ENCODE data around the gene PORCN. TPM values are rescaled to one million over a fixed set of nuclear protein-coding genes. Genes with fewer than 3 reads are reported as not detected.

Gene PORCN
- total and polyA plus RNA-seq, 2 of the 13 experiments (the other 11 are each of a cell fraction or from before 2014, with no cell fraction given): 3.9 to 5.8 TPM

DNA sequence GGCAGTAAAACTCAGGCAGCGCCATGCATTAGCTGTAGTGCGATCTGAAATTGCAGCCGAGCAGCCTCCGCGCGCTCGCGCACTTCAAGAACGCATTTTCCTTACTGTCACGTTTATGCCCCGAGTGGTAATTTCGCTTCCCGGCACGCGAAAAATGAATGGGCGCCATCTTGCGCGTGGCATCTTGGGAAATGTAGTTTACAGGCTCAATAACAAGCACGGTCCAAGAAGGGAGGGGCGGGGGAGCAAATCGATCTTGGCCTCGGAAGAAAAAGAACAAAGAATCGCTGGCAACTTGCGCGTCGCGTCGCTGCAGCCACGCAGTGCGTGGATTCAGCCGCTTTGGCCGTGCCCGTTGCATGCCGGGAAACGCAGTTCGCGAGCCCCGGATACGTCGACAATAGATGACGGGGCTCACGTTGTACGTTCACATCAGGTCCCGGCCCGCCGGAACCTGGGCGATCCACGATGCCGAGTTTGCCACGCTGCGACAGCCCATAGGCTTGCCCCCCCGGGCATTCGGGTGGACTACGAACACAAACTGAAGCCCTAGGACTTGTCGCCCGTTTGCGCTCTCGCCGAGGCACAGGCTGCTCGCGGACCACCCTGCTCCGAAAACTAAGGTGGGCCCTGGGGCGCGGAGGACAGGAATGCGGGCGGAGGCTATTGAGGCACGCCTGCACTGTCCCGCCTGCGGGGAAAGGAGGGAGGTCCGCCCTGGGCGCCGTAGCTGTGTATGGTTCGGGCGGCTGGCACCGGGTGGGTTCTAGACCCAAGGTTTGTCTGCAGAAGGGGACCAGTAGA, 32.8 kb upstream of the PORCN start, which contains the start of gene FTSJ1 (continued):
- TF ChIP-seq, protein P1, sequence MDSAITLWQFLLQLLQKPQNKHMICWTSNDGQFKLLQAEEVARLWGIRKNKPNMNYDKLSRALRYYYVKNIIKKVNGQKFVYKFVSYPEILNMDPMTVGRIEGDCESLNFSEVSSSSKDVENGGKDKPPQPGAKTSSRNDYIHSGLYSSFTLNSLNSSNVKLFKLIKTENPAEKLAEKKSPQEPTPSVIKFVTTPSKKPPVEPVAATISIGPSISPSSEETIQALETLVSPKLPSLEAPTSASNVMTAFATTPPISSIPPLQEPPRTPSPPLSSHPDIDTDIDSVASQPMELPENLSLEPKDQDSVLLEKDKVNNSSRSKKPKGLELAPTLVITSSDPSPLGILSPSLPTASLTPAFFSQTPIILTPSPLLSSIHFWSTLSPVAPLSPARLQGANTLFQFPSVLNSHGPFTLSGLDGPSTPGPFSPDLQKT (CRISPR knock-in tag; IDR thresholded peaks at IDR 0.05; ENCODE audit: borderline replicate concordance): no peak
- TF ChIP-seq AHDC1 (CRISPR knock-in tag; IDR thresholded peaks at IDR 0.05; ENCODE audit: borderline replicate concordance): no peak
- TF ChIP-seq, protein P2, sequence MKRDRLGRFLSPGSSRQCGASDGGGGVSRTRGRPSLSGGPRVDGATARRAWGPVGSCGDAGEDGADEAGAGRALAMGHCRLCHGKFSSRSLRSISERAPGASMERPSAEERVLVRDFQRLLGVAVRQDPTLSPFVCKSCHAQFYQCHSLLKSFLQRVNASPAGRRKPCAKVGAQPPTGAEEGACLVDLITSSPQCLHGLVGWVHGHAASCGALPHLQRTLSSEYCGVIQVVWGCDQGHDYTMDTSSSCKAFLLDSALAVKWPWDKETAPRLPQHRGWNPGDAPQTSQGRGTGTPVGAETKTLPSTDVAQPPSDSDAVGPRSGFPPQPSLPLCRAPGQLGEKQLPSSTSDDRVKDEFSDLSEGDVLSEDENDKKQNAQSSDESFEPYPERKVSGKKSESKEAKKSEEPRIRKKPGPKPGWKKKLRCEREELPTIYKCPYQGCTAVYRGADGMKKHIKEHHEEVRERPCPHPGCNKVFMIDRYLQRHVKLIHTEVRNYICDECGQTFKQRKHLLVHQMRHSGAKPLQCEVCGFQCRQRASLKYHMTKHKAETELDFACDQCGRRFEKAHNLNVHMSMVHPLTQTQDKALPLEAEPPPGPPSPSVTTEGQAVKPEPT (CRISPR knock-in tag; IDR thresholded peaks at IDR 0.05; ENCODE audit: low read depth): no peak
- TF ChIP-seq GTF2F1 (IDR thresholded peaks at IDR 0.05; ENCODE audit: low read length): no peak
- no peak for TF ChIP-seq HNRNPH1 (optimal IDR thresholded peaks at IDR 0.05; ENCODE audit: low read depth, low read length)
- TF ChIP-seq ZNF713 (CRISPR knock-in tag; IDR thresholded peaks at IDR 0.05): no peak
- no peak for TF ChIP-seq GTF3A (CRISPR knock-in tag; conservative IDR thresholded peaks at IDR 0.05)
- peak; percentile 62; the same call in 1 of the 2 replicates for TF ChIP-seq NR0B2 (CRISPR knock-in tag; IDR thresholded peaks at IDR 0.05)
- TF ChIP-seq ZNF747 (CRISPR knock-in tag; IDR thresholded peaks at IDR 0.05; ENCODE audit: borderline replicate concordance): 0 out of 2 replicates have a peak, but pooled peaks have one; percentile 24
- no peak for TF ChIP-seq ZNF256 (CRISPR knock-in tag; conservative IDR thresholded peaks at IDR 0.05)
- no peak for TF ChIP-seq SNAI1 (CRISPR knock-in tag; IDR thresholded peaks at IDR 0.05; ENCODE audit: borderline replicate concordance)
- no peak for TF ChIP-seq ZXDC (CRISPR knock-in tag; IDR thresholded peaks at IDR 0.05)
- TF ChIP-seq ZNF749 (CRISPR knock-in tag; IDR thresholded peaks at IDR 0.05; ENCODE audit: borderline replicate concordance): 0 out of 2 replicates have a peak, but pooled peaks have one; percentile 55
- TF ChIP-seq SAFB2 (CRISPR knock-in tag; IDR thresholded peaks at IDR 0.05; ENCODE audit: borderline replicate concordance, low read depth): no peak
- TF ChIP-seq TP53 (CRISPR knock-in tag; conservative IDR thresholded peaks at IDR 0.05): no peak
- 0 out of 2 replicates have a peak, but pooled peaks have one; percentile 12 for TF ChIP-seq ZNF274 (CRISPR knock-in tag; IDR thresholded peaks at IDR 0.05)

Data from HepG2 (cell line).